Endodermal cell (in vitro differentiated cells): ENCODE data around the gene EFTUD2. TPM values are rescaled to one million over a fixed set of nuclear protein-coding genes. Genes with fewer than 3 reads are reported as not detected.

ENCODE experiments used
- DNase-seq: peaks from one replicate; pipeline ENCODE4 v3.0.0-alpha.2; 2017
- H3K27ac ChIP-seq: 2 replicates; pipeline ENCODE4 v1.5.1; 2013; ENCODE audit warnings: mild to moderate bottlenecking, low read depth, low read length, moderate library complexity
- H3K27me3 ChIP-seq: 2 replicates; pipeline ENCODE4 v1.6.1; 2013; ENCODE audit warnings: mild to moderate bottlenecking, low read length, moderate library complexity; ENCODE audit not compliant: insufficient read depth, control insufficient read depth, poor library complexity, severe bottlenecking
- H3K36me3 ChIP-seq: 2 replicates; pipeline ENCODE4 v1.7.0; 2013; ENCODE audit warnings: mild to moderate bottlenecking, low read length, moderate library complexity; ENCODE audit not compliant: control insufficient read depth, insufficient read depth
- H3K4me1 ChIP-seq: one replicate; pipeline ENCODE4 v1.7.0; 2013; ENCODE audit warnings: low read length; ENCODE audit not compliant: control insufficient read depth, insufficient read depth
- H3K4me3 ChIP-seq: 2 replicates; pipeline ENCODE4 v1.5.1; 2013; ENCODE audit warnings: mild to moderate bottlenecking, low read length, moderate library complexity
- H3K9ac ChIP-seq: 2 replicates; pipeline ENCODE4 v1.6.1; 2013; ENCODE audit warnings: mild to moderate bottlenecking, low read length, moderate library complexity; ENCODE audit not compliant: poor library complexity, severe bottlenecking; ENCODE audit errors: extremely low read depth
- H3K9me3 ChIP-seq: 2 replicates; pipeline ENCODE4 v1.6.1; 2013; ENCODE audit warnings: mild to moderate bottlenecking, low read length, moderate library complexity; ENCODE audit not compliant: control insufficient read depth
- H3K27ac Mint-ChIP-seq: 2 replicates; pipeline ENCODE4 v1.8.0; 2020; ENCODE audit warnings: mixed read lengths
- H3K27me3 Mint-ChIP-seq: 2 replicates; pipeline ENCODE4 v1.8.0; 2021; ENCODE audit warnings: mild to moderate bottlenecking, mixed read lengths; ENCODE audit not compliant: insufficient read depth
- H3K36me3 Mint-ChIP-seq: 2 replicates; pipeline ENCODE4 v1.8.0; 2020; ENCODE audit warnings: low read depth, mixed read lengths
- H3K4me1 Mint-ChIP-seq: 2 replicates; pipeline ENCODE4 v1.8.0; 2020; ENCODE audit warnings: mixed read lengths
- H3K4me3 Mint-ChIP-seq: 2 replicates; pipeline ENCODE4 v1.8.0; 2020; ENCODE audit warnings: mild to moderate bottlenecking, moderate library complexity, mixed read lengths
- H3K9me3 Mint-ChIP-seq: 2 replicates; pipeline ENCODE4 v1.8.0; 2020; ENCODE audit warnings: mild to moderate bottlenecking, mixed read lengths
- CTCF ChIP-seq: fragments of 200-600 bp; sonication (generic); conservative IDR thresholded peaks from 2 replicates; pipeline ENCODE4 v1.5.0; 2021; ENCODE audit warnings: antibody characterized with exemption, mild to moderate bottlenecking
- WGBS, 2 experiments: methylation state at CpG; one replicate each; pipeline versions ENCODE4 v1.1.5 to v1.1.7; 2013; ENCODE audit warnings: missing lambda C conversion rate in 2 of 2, mixed read lengths in 1 of 2; ENCODE audit not compliant: insufficient coverage in 1 of 2, insufficient read length in 1 of 2; 5-methylcytosine and 5-hydroxymethylcytosine counted together
- total RNA-seq, 2 donors: library from RNA; stranded (reverse); fragmentation: NEBNext Ultra II Directional in 1 of 2; extraction: Animal tissue kit (Norgen Biotek cat#: 25700) in 1 of 2; gene quantifications; 2 replicates in 1 of 2; 3 replicates in 1 of 2; pipeline ENCODE4 v1.2.1, GENCODE V29; 2021

The EFTUD2 gene
- total RNA-seq, 2 donors from 2014 or later: 145 to 171 TPM

DNA sequence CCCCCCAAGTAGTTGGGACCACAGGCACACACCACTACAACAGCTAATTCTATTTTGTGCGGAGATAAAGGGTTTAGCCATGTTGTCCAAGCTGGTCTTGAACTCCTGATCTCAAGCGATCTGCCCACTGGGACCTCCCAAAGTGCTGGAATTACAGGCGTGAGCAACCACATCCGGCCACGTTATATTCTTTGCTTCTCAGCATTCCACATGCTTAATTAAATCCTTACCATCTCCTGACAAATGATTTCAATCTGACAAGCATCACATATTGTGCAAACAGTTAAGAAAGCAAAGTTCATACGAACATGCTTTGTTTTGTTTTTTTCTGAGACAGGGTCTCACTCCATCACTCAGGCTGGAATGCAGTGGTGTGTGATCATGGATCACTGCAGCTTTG lies 33.3 kb downstream of the EFTUD2 start:
- Histone ChIP-seq H3K27me3 (no peaks in the 10 kb centered on the region), H3K9ac (no peak overlapping the region), H3K27ac (no peak overlapping the region), H3K36me3 (peaks cover 78% of the 10 kb centered on the region), H3K4me1 (no peaks in the 10 kb centered on the region), H3K4me3 (no peak overlapping the region), H3K9me3 (no peaks in the 10 kb centered on the region)
- no peaks in the 10 kb centered on the region for H3K27me3 Mint-ChIP-seq
- peaks cover 72% of the 10 kb centered on the region for H3K36me3 Mint-ChIP-seq
- H3K9me3 Mint-ChIP-seq: no peaks in the 10 kb centered on the region
- H3K4me1 Mint-ChIP-seq: no peaks in the 10 kb centered on the region
- DNase-seq: no peak
- WGBS, 2 experiments: 97% methylated on average over 6 of the region's 6 CpGs
- H3K27ac Mint-ChIP-seq: no peak overlapping the region
- TF ChIP-seq CTCF: no peak
- H3K4me3 Mint-ChIP-seq: no peak overlapping the region

DNA sequence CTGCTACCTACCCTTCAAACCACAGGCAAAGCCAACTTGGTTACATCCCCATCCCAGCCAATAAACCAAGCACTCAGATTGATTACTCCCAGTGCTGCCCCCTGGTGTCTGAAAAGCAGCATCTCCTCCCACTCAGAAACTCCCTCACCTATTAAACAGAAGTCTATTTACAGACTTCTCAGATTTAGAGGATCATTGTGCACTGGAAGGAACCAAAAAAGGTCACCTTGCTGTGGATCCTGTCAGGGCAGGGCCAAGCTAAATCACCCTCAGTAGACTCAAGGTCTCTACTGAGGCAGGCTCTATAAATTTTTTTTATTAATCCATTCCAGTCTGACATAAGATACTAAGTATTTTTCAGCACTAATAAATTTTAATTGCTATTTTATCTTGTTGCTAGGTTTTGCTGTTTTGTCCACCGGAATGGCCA lies 34.0 kb downstream of the EFTUD2 start:
- no peaks in the 10 kb centered on the region for H3K9me3 ChIP-seq
- H3K27me3 ChIP-seq: no peaks in the 10 kb centered on the region
- H3K36me3 Mint-ChIP-seq: peaks cover 74% of the 10 kb centered on the region
- H3K27me3 Mint-ChIP-seq: no peaks in the 10 kb centered on the region
- peak; percentile 90 for DNase-seq
- no peak overlapping the region for H3K27ac ChIP-seq
- peaks cover 82% of the 10 kb centered on the region for H3K36me3 ChIP-seq
- no peak overlapping the region for H3K4me3 ChIP-seq
- no peak overlapping the region for H3K4me3 Mint-ChIP-seq
- peak; percentile 91 for TF ChIP-seq CTCF
- H3K9me3 Mint-ChIP-seq: no peaks in the 10 kb centered on the region
- no peak overlapping the region for H3K9ac ChIP-seq
- no peaks in the 10 kb centered on the region for H3K4me1 Mint-ChIP-seq
- no peaks in the 10 kb centered on the region for H3K4me1 ChIP-seq
- no peak overlapping the region for H3K27ac Mint-ChIP-seq
- WGBS, 2 experiments: no CpG with 5 or more reads among the region's 1 CpG

DNA sequence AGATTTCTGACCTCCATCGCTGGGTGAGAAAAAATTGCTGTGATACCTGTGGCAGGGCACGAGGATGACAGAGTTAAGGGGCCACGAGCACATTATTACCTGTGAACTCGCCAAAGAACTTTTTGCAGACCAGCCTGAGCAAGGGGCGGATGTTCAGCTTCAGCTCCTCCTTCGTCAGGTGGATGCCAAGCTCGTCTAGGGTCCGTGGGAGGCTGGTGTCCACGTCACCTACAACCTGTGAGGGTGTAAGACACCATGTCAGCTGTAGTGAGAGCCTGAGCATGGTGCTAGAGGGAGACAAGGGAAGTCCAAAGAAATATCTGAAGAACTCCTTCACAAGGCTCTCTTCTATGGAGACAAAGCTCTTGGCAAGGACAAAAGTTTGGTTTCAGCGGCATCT lies 34.4 kb downstream of the EFTUD2 start:
- Mint-ChIP-seq H3K27me3 (no peaks in the 10 kb centered on the region), H3K9me3 (no peaks in the 10 kb centered on the region), H3K4me3 (no peak overlapping the region), H3K4me1 (no peaks in the 10 kb centered on the region), H3K27ac (no peak overlapping the region), H3K36me3 (peaks cover 74% of the 10 kb centered on the region)
- no peaks in the 10 kb centered on the region for H3K27me3 ChIP-seq
- H3K9me3 ChIP-seq: no peaks in the 10 kb centered on the region
- peaks cover 82% of the 10 kb centered on the region for H3K36me3 ChIP-seq
- H3K27ac ChIP-seq: no peak overlapping the region
- no peak overlapping the region for H3K4me3 ChIP-seq
- H3K4me1 ChIP-seq: no peaks in the 10 kb centered on the region
- no peak for DNase-seq
- no peak overlapping the region for H3K9ac ChIP-seq
- 89 to 96% methylated on average over 10 of the region's 10 CpGs for WGBS, 2 experiments
- no peak for TF ChIP-seq CTCF
